ENCODE data around the gene ARHGAP45. TPM values are rescaled to one million over a fixed set of nuclear protein-coding genes. Genes with fewer than 3 reads are reported as not detected.

ARHGAP45 gene
- total and polyA plus RNA-seq, 2 of the 8 experiments (the other 6 are each of a cell fraction or from before 2014, with no cell fraction given) = 31.4 to 41.8 TPM

- TF ChIP-seq KDM1A (IDR thresholded peaks at IDR 0.05; ENCODE audit: borderline replicate concordance, low read length) (peak; percentile 79), JUND (IDR thresholded peaks at IDR 0.05; ENCODE audit: low read length) (no peak), RNF2 (IDR thresholded peaks at IDR 0.05; ENCODE audit: borderline replicate concordance, low read depth, low read length, missing control alignments, poor library complexity, severe bottlenecking) (no peak), GABPA (IDR thresholded peaks at IDR 0.05; ENCODE audit: borderline replicate concordance, insufficient read depth, low read length) (no peak), SP4 (IDR thresholded peaks at IDR 0.05; ENCODE audit: low read length) (0 out of 2 replicates have a peak, but pooled peaks have one; percentile 32), MAFK (IDR thresholded peaks at IDR 0.05; ENCODE audit: low read depth, low read length) (no peak), POLR2AphosphoS5 (IDR thresholded peaks at IDR 0.05; ENCODE audit: low read depth, low read length) (peak; percentile 72; the same call in 1 of the 2 replicates), ATF2 (IDR thresholded peaks at IDR 0.05; ENCODE audit: low read length) (no peak), TAF7 (optimal IDR thresholded peaks at IDR 0.05; ENCODE audit: borderline replicate concordance, low read depth, low read length) (no peak), CHD2 (IDR thresholded peaks at IDR 0.05; ENCODE audit: low read length) (peak; percentile 93), HDAC2 (IDR thresholded peaks at IDR 0.05; ENCODE audit: borderline replicate concordance in 1 of 2, low read depth in 2 of 2, low read length in 2 of 2) (no peak)
Measured at GRCh38 chr19:1040476-1041271, 26.3 kb upstream of the ARHGAP45 start (continued).
